ENCODE measurements around the gene COL8A2. TPM values are rescaled to one million over a fixed set of nuclear protein-coding genes. Genes with fewer than 3 reads are reported as not detected.

COL8A2 gene
- total RNA-seq, 2 experiments from 2014 or later: 0.05 to 0.06 TPM

GRCh38 chr1:36089393-36090121 is 35.5 kb downstream of the COL8A2 start:
- intact Hi-C loops (cut with DNase I, micrococcal nuclease): loop anchor here in 1 of 2 experiments (2.0 to 10.0 kb wide), 6 partner anchors 85 to 1773 kb away; partner anchors contain the start of genes AGO1 and STK40
- Mint-ChIP-seq H3K27me3 (peaks cover 16% of the 10 kb centered on the region), H3K27ac (peak overlapping the region; percentile 86), H3K4me3 (peak overlapping the region; percentile 93), H3K9me3 (no peaks in the 10 kb centered on the region), H3K36me3 (ENCODE audit: low read depth) (peaks cover 46% of the 10 kb centered on the region), H3K4me1 (ENCODE audit: low read depth) (peaks cover 23% of the 10 kb centered on the region)
- Histone ChIP-seq H3K9me3 (ENCODE audit: control insufficient read depth in 1 of 2, insufficient read depth in 1 of 2, low read length in 2 of 2) (peaks cover 0 to 7% of the 10 kb centered on the region in 2 experiments), H3K27ac (ENCODE audit: low read depth in 1 of 2, low read length in 2 of 2) (peak overlapping the region; percentile 73 to 83), H3K36me3 (ENCODE audit: insufficient read depth, low read length) (peaks cover 35% of the 10 kb centered on the region), H3K4me3 (ENCODE audit: low read length) (peak overlapping the region; percentile 95), H3K27me3 (ENCODE audit: control insufficient read depth in 1 of 2, insufficient read depth in 2 of 2, low read length in 2 of 2) (peaks cover 7 to 12% of the 10 kb centered on the region in 2 experiments), H3K4me1 (ENCODE audit: insufficient read depth, low read length) (peaks cover 46% of the 10 kb centered on the region)
- TF ChIP-seq CTCF (IDR thresholded peaks at IDR 0.05): no peak
- ChIA-PET CTCF (interaction anchor here (0.6 kb wide), 1 partner anchor 11 kb away, joined by 3 read pairs; no protein-coding TSS in a partner anchor), POLR2A (interaction anchor here (1.2 to 1.6 kb wide), 3 partner anchors 71 to 159 kb away, joined by 4 to 9 read pairs (median 5); partner anchors contain the start of genes AGO3 and THRAP3)
- ATAC-seq (ENCODE audit: poor library complexity) (peak; percentile 4), DNase-seq (peak in 3 of 14 experiments; percentile 31 to 50 (median 43))

GRCh38 chr1:36088577-36089392 is 36.2 kb downstream of the COL8A2 start, which contains the start of gene ADPRS:
Gene ADPRS, plus strand, starts transcription at chr1:36088892. Its CDS starts 13 bp downstream, at chr1:36088905.
- intact Hi-C loops (cut with DNase I, micrococcal nuclease): loop anchor here in 1 of 2 experiments (1.0 to 10.0 kb wide), 7 partner anchors 61 to 1774 kb away; partner anchors contain the start of genes AGO1, STK40, THRAP3 and TRAPPC3
- Mint-ChIP-seq H3K36me3 (ENCODE audit: low read depth) (peaks cover 38% of the 10 kb centered on the region), H3K4me1 (ENCODE audit: low read depth) (peaks cover 23% of the 10 kb centered on the region), H3K27me3 (peaks cover 21% of the 10 kb centered on the region), H3K27ac (peak within 1 kb of the TSS; percentile 86), H3K9me3 (no peaks in the 10 kb centered on the region), H3K4me3 (peak within 1 kb of the TSS; percentile 93)
- ChIA-PET CTCF (interaction anchor here (0.6 kb wide), 2 partner anchors 11 to 61 kb away, joined by 3 read pairs; no protein-coding TSS in a partner anchor), POLR2A (interaction anchor here (1.2 to 1.6 kb wide), 3 partner anchors 71 to 158 kb away, joined by 4 to 9 read pairs (median 5); partner anchors contain the start of genes AGO3 and THRAP3)
- Histone ChIP-seq H3K4me1 (ENCODE audit: insufficient read depth, low read length) (peaks cover 54% of the 10 kb centered on the region), H3K9me3 (ENCODE audit: control insufficient read depth in 1 of 2, insufficient read depth in 1 of 2, low read length in 2 of 2) (peaks cover 0 to 15% of the 10 kb centered on the region in 2 experiments), H3K27ac (ENCODE audit: low read depth in 1 of 2, low read length in 2 of 2) (peak within 1 kb of the TSS; percentile 73 to 83), H3K4me3 (ENCODE audit: low read length) (peak within 1 kb of the TSS; percentile 95), H3K36me3 (ENCODE audit: insufficient read depth, low read length) (peaks cover 27% of the 10 kb centered on the region), H3K27me3 (ENCODE audit: control insufficient read depth in 1 of 2, insufficient read depth in 2 of 2, low read length in 2 of 2) (peaks cover 13 to 14% of the 10 kb centered on the region in 2 experiments)
- DNase-seq: peak; percentile 83 to 96 (median 88)
- peak; percentile 88 for ATAC-seq (ENCODE audit: poor library complexity)
- TF ChIP-seq CTCF (IDR thresholded peaks at IDR 0.05): peak; percentile 96

- Histone ChIP-seq H3K9me3 (ENCODE audit: control insufficient read depth in 1 of 2, insufficient read depth in 1 of 2, low read length in 2 of 2) (peaks cover 0 to 16% of the 10 kb centered on the region in 2 experiments), H3K27me3 (ENCODE audit: control insufficient read depth in 1 of 2, insufficient read depth in 2 of 2, low read length in 2 of 2) (peaks cover 18 to 20% of the 10 kb centered on the region in 2 experiments), H3K4me1 (ENCODE audit: insufficient read depth, low read length) (peaks cover 53% of the 10 kb centered on the region), H3K36me3 (ENCODE audit: insufficient read depth, low read length) (peaks cover 22% of the 10 kb centered on the region), H3K27ac (ENCODE audit: low read depth in 1 of 2, low read length in 2 of 2) (no peak overlapping the region), H3K4me3 (ENCODE audit: low read length) (peak overlapping the region; percentile 95)
- H3K36me3 Mint-ChIP-seq (ENCODE audit: low read depth): peaks cover 33% of the 10 kb centered on the region
- peaks cover 23% of the 10 kb centered on the region for H3K4me1 Mint-ChIP-seq (ENCODE audit: low read depth)
- POLR2A ChIA-PET: interaction anchor here (1.4 to 1.6 kb wide), 2 partner anchors 72 to 157 kb away, joined by 4 to 5 read pairs; partner anchors contain the start of gene AGO3
- intact Hi-C loops (cut with DNase I, micrococcal nuclease): loop anchor here in 1 of 2 experiments (1.0 to 10.0 kb wide), 7 partner anchors 61 to 1774 kb away; partner anchors contain the start of genes AGO1, STK40, THRAP3 and TRAPPC3
- peak overlapping the region; percentile 86 for H3K27ac Mint-ChIP-seq
- peaks cover 25% of the 10 kb centered on the region for H3K27me3 Mint-ChIP-seq
- peak overlapping the region; percentile 93 for H3K4me3 Mint-ChIP-seq
- CTCF ChIA-PET: interaction anchor here (0.6 kb wide), 1 partner anchor 62 kb away, joined by 3 read pairs; no protein-coding TSS in a partner anchor
- TF ChIP-seq CTCF (IDR thresholded peaks at IDR 0.05): no peak
- DNase-seq (no peak), ATAC-seq (ENCODE audit: poor library complexity) (peak; percentile 16)
- no peaks in the 10 kb centered on the region for H3K9me3 Mint-ChIP-seq
These were observed 36.8 kb downstream of the COL8A2 start for GRCh38 chr1:36088265-36088576.

Measured in CD4-positive, alpha-beta T cell (primary cell).